Body of pancreas (tissue), 4 donors: Measurements from ENCODE around the gene IRAG1.

ENCODE experiments used
- POLR2A ChIP-seq, 3 donors: fragments of 450-650 bp; IDR thresholded peaks; one replicate each; pipeline ENCODE4 v1.6.1; 2016; ENCODE audit warnings: antibody characterized with exemption in 3 of 3, mild to moderate bottlenecking in 2 of 3
- TF ChIP-seq, protein P1 (sequence below), 7 experiments: fragments of 450-650 bp in 4 of 7; fragments of 200-600 bp in 3 of 7; sonication (generic) in 3 of 7; IDR thresholded peaks; one replicate each; pipeline ENCODE4 v1.5.1; 2016 to 2019; ENCODE audit warnings: antibody characterized with exemption in 7 of 7

DNA sequence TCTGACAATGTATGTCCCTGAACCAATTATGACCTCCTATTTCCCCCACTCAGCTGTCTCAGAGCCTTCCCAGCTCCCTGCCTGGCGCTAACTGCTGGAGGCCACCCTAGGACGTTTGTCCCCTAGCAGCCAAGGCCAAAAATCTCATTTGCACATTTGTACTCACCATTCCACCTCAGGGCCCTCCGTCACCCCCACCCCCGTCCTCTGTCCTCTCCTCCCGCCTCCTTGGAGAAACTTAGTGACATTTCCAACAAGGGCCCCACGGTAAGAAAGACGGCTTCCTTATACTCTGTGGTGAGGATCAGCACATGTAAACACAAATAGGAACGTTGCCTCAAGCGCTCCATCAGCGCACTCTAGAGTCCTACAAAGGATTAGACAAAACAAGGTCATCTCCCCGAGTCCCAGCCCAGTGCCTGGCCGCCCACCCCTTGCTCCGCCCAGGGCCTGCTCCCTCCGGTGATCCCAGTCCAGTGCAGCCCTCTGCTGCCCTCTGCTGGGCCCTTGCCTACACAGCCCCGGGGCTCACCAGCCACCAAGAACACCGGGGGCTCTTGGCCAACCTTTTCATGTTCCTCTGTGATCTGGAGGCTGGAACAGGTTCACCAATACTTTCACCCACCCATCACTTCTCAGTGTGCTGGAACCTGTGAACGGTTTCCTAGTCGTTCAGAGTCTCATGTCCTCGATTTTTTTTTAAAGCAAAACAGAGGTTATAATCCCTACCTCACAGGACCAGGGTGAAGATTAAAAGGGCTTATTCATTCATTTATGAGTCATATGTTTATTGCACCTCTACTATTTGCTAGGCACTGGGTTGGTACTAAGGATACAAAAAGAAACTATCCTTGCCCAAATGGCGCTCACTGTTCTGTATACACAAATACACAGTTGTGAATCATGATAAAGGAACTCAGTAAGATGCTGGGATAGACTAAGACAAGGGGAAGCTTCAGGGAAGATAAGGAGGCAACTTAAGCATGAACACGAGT, 42.2 kb upstream of the IRAG1 start:
- TF ChIP-seq, protein P1, sequence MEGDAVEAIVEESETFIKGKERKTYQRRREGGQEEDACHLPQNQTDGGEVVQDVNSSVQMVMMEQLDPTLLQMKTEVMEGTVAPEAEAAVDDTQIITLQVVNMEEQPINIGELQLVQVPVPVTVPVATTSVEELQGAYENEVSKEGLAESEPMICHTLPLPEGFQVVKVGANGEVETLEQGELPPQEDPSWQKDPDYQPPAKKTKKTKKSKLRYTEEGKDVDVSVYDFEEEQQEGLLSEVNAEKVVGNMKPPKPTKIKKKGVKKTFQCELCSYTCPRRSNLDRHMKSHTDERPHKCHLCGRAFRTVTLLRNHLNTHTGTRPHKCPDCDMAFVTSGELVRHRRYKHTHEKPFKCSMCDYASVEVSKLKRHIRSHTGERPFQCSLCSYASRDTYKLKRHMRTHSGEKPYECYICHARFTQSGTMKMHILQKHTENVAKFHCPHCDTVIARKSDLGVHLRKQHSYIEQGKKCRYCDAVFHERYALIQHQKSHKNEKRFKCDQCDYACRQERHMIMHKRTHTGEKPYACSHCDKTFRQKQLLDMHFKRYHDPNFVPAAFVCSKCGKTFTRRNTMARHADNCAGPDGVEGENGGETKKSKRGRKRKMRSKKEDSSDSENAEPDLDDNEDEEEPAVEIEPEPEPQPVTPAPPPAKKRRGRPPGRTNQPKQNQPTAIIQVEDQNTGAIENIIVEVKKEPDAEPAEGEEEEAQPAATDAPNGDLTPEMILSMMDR (IDR thresholded peaks at IDR 0.05) = peak; percentile 95 to 98 (median 96)
- no peak for TF ChIP-seq POLR2A (IDR thresholded peaks at IDR 0.05)
